HCT116 (cell line): ENCODE data around the gene ALG3. TPM values are rescaled to one million over a fixed set of nuclear protein-coding genes. Genes with fewer than 3 reads are reported as not detected.
A peak's percentile ranks its signal among the peaks of the same experiment; 100 is the strongest.

Experiments used
- ATAC-seq: fragments of 200-7000 bp; cut with Tn5 transposase; 2 replicates; pipeline ENCODE4 v1.9.1; 2020; ENCODE audit warnings: mild to moderate bottlenecking, moderate library complexity
- BruUV-seq: library from RNA; stranded (reverse); fragments of 400-500 nt; replicated peaks from 2 replicates; lab custom pipeline; 2021; lab: Mats Ljungman, UMichigan
- CTCF ChIA-PET: fragments of 300-600 bp; sonication (Branson Sonifier 250); formaldehyde crosslinking; loops from one replicate; lab custom pipeline; 2021; ENCODE audit warnings: antibody characterized with exemption; lab: Charles Lee
- POLR2A ChIA-PET: fragments of 300-600, 350-600 bp; sonication (Branson Sonifier 250); formaldehyde crosslinking; loops from one replicate; lab custom pipeline; 2021; ENCODE audit warnings: antibody characterized with exemption; lab: Charles Lee
- RAD21 ChIA-PET, 2 experiments: fragments of 300-600 bp; sonication (Branson Sonifier 250); formaldehyde crosslinking; loops; one replicate each; lab custom pipeline; 2023; ENCODE audit warnings: low total read pairs in 2 of 2; ENCODE audit not compliant: uncharacterized antibody in 2 of 2, unreplicated experiment in 2 of 2, low non-redundant PET in 1 of 2; lab: Charles Lee
- DNase-seq: peaks from one replicate; pipeline ENCODE4 v3.0.0-alpha.2; 2010; ENCODE audit warnings: low read depth, low spot score
- H2AFZ ChIP-seq: fragments of 200-600 bp; shearing (Covaris generic), sonication (generic); 2 replicates; pipeline ENCODE4 v1.6.1; 2017; ENCODE audit warnings: low read depth, mixed run types, mixed read lengths, antibody characterized with exemption, low read length; ENCODE audit not compliant: poor library complexity, severe bottlenecking
- H3K27ac ChIP-seq: 2 replicates; pipeline ENCODE4 v1.5.1; 2012; ENCODE audit warnings: low read depth, low read length
- H3K27me3 ChIP-seq: fragments of 200-600 bp; sonication (generic); 2 replicates; pipeline ENCODE4 v1.6.1; 2016; ENCODE audit warnings: mixed run types, low read length, mixed read lengths; ENCODE audit not compliant: insufficient read depth
- H3K36me3 ChIP-seq, 2 experiments: fragments of 200-500 bp in 1 of 2; fragments of 200-600 bp in 1 of 2; sonication (Bioruptor generic) in 1 of 2; sonication (generic) in 1 of 2; 2 replicates each; pipeline versions ENCODE4 v1.5.1 to v1.6.1; 2014 to 2016; ENCODE audit warnings: low read length in 2 of 2, inconsistent platforms in 1 of 2, mixed read lengths in 1 of 2, mixed run types in 1 of 2; ENCODE audit not compliant: insufficient read depth in 2 of 2, control insufficient read depth in 1 of 2
- H3K4me1 ChIP-seq, 2 experiments: fragments of 200-600 bp in 1 of 2; sonication (generic) in 1 of 2; 2 replicates each; pipeline versions ENCODE4 v1.5.1 to v1.6.1; 2012 to 2017; ENCODE audit warnings: low read length in 2 of 2, inconsistent platforms in 1 of 2, mild to moderate bottlenecking in 1 of 2, mixed read lengths in 1 of 2, mixed run types in 1 of 2, moderate library complexity in 1 of 2; ENCODE audit not compliant: insufficient read depth in 2 of 2, control insufficient read depth in 1 of 2
- H3K4me2 ChIP-seq: fragments of 200-600 bp; sonication (generic); 2 replicates; pipeline ENCODE4 v1.6.1; 2017; ENCODE audit warnings: mixed run types, low read length, mixed read lengths
- H3K4me3 ChIP-seq, 2 experiments: fragments of 200-600 bp in 1 of 2; sonication (generic) in 1 of 2; replicated peaks in 1 of 2; 2 replicates each; pipeline ENCODE4 v1.5.1; 2011 to 2016; ENCODE audit warnings: low read length in 2 of 2, control low read depth in 1 of 2, low read depth in 1 of 2, mild to moderate bottlenecking in 1 of 2, mixed read lengths in 1 of 2, mixed run types in 1 of 2
- H3K79me2 ChIP-seq: fragments of 200-600 bp; sonication (generic); 2 replicates; pipeline ENCODE4 v1.6.1; 2017; ENCODE audit warnings: mild to moderate bottlenecking, mixed run types, low read length, moderate library complexity, mixed read lengths; ENCODE audit not compliant: insufficient read depth
- H3K9ac ChIP-seq: fragments of 200-600 bp; sonication (generic); 2 replicates; pipeline ENCODE4 v1.6.1; 2016; ENCODE audit warnings: low read length, mixed read lengths
- H3K9me2 ChIP-seq: fragments of 200-600 bp; sonication (generic), shearing (Covaris generic); 2 replicates; pipeline ENCODE4 v1.6.1; 2017; ENCODE audit warnings: mixed run types, mild to moderate bottlenecking, moderate library complexity; ENCODE audit not compliant: insufficient read depth
- H3K9me3 ChIP-seq, 2 experiments: fragments of 200-500 bp in 1 of 2; fragments of 200-600 bp in 1 of 2; sonication (Bioruptor generic) in 1 of 2; sonication (generic) in 1 of 2; 2 replicates each; pipeline ENCODE4 v1.6.1; 2014 to 2017; ENCODE audit warnings: low read length in 2 of 2, mixed read lengths in 2 of 2, inconsistent platforms in 1 of 2, low read depth in 1 of 2, mild to moderate bottlenecking in 1 of 2, mixed run types in 1 of 2, moderate library complexity in 1 of 2; ENCODE audit not compliant: control insufficient read depth in 1 of 2, insufficient read depth in 1 of 2
- H4K20me1 ChIP-seq: fragments of 200-600 bp; sonication (generic), shearing (Covaris generic); 2 replicates; pipeline ENCODE4 v1.6.1; 2017; ENCODE audit warnings: mixed run types, mild to moderate bottlenecking, moderate library complexity; ENCODE audit not compliant: insufficient read depth
- CTCF ChIP-seq, 3 experiments: fragments of 200-600 bp in 1 of 3; sonication (generic) in 1 of 3; IDR thresholded peaks in 2 of 3; conservative IDR thresholded peaks in 1 of 3; 2 replicates each; pipeline ENCODE4 v1.5.1; 2012 to 2017; ENCODE audit warnings: low read depth in 2 of 3, low read length in 2 of 3, antibody characterized with exemption in 1 of 3, borderline replicate concordance in 1 of 3, control low read depth in 1 of 3, mild to moderate bottlenecking in 1 of 3, mixed read lengths in 1 of 3, mixed run types in 1 of 3, moderate library complexity in 1 of 3; ENCODE audit not compliant: insufficient read depth in 1 of 3
- RAD21 ChIP-seq: IDR thresholded peaks from 2 replicates; pipeline ENCODE4 v1.6.1; 2012; ENCODE audit warnings: low read depth, mild to moderate bottlenecking
- SRF ChIP-seq: IDR thresholded peaks from 2 replicates; pipeline ENCODE4 v1.6.1; 2012; ENCODE audit warnings: low read depth
- intact Hi-C: fragments of 100-400 bp; cut with micrococcal nuclease; formaldehyde crosslinking; loops from 2 replicates; pipeline ENCODE4 v1.10.0; 2022
- total RNA-seq: library from RNA; stranded (reverse); gene quantifications from one replicate; pipeline ENCODE4 v1.2.1, GENCODE V29; 2021; ENCODE audit not compliant: unreplicated experiment
- TF ChIP-seq, protein P1 (sequence below): IDR thresholded peaks from 2 replicates; pipeline ENCODE4 v1.6.1; 2011; ENCODE audit warnings: mild to moderate bottlenecking, low read length, moderate library complexity; ENCODE audit not compliant: insufficient replicate concordance; ENCODE audit errors: extremely low read depth

Gene ALG3
- total RNA-seq, 1 experiment from 2014 or later: 56.6 TPM

- DNase-seq: peak; percentile 70
Observed at GRCh38 chr3:184284696-184285095, 35.9 kb upstream of the ALG3 start.

More at GRCh38 chr3:184284696-184285095, 35.9 kb upstream of the ALG3 start:
- ChIA-PET RAD21 (interaction anchor here in 1 of 2 experiments (1.0 kb wide), 1 partner anchor 140 kb away, joined by 3 read pairs; no protein-coding TSS in a partner anchor), CTCF (interaction anchor here (0.9 to 1.6 kb wide), 6 partner anchors 10 to 392 kb away, joined by 3 to 15 read pairs (median 5); no protein-coding TSS in a partner anchor), POLR2A (no interaction called here)
- intact Hi-C loops: loop anchor here (1.0 to 10.0 kb wide), 4 partner anchors 34 to 820 kb away; partner anchors contain the start of gene ABCC5
- no TSS peak for BruUV-seq
- H3K4me2 ChIP-seq: no peak overlapping the region
- peak; percentile 83 for ATAC-seq
- no peaks in the 10 kb centered on the region for H3K27me3 ChIP-seq
- no peaks in the 10 kb centered on the region for H3K79me2 ChIP-seq
- H3K9me2 ChIP-seq: no peaks in the 10 kb centered on the region
- H3K27ac ChIP-seq: no peak overlapping the region
- H4K20me1 ChIP-seq: no peaks in the 10 kb centered on the region
- TF ChIP-seq, protein P1, sequence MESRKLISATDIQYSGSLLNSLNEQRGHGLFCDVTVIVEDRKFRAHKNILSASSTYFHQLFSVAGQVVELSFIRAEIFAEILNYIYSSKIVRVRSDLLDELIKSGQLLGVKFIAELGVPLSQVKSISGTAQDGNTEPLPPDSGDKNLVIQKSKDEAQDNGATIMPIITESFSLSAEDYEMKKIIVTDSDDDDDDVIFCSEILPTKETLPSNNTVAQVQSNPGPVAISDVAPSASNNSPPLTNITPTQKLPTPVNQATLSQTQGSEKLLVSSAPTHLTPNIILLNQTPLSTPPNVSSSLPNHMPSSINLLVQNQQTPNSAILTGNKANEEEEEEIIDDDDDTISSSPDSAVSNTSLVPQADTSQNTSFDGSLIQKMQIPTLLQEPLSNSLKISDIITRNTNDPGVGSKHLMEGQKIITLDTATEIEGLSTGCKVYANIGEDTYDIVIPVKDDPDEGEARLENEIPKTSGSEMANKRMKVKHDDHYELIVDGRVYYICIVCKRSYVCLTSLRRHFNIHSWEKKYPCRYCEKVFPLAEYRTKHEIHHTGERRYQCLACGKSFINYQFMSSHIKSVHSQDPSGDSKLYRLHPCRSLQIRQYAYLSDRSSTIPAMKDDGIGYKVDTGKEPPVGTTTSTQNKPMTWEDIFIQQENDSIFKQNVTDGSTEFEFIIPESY: no peak
- peak; percentile 64 to 82 (median 67) for TF ChIP-seq CTCF (IDR thresholded peaks at IDR 0.05 in 2 of 3, conservative IDR thresholded peaks at IDR 0.05 in 1 of 3; ENCODE audit: borderline replicate concordance in 1 of 3, insufficient read depth in 1 of 3, low read depth in 2 of 3, low read length in 2 of 3)
- TF ChIP-seq RAD21: peak; percentile 88
- TF ChIP-seq SRF: no peak
- no peaks in the 10 kb centered on the region for H3K9me3 ChIP-seq
- H3K4me1 ChIP-seq: peaks cover 0 to 2% of the 10 kb centered on the region in 2 experiments; a peak in 1 of 4 replicates
- H3K9ac ChIP-seq: no peak overlapping the region
- H2AFZ ChIP-seq: no peak overlapping the region
- H3K36me3 ChIP-seq: no peaks in the 10 kb centered on the region
- no peak overlapping the region for H3K4me3 ChIP-seq
